ENCODE measurements around the gene WDR37.

WDR37 gene

GRCh38 chr10:1148855-1149605, 92.8 kb downstream of the WDR37 start:
- TF ChIP-seq MAX (IDR thresholded peaks at IDR 0.05) (no peak), EGR1 (IDR thresholded peaks at IDR 0.05) (no peak), CEBPB (IDR thresholded peaks at IDR 0.05) (no peak), TEAD4 (IDR thresholded peaks at IDR 0.05) (no peak), YY1 (IDR thresholded peaks at IDR 0.05; ENCODE audit: low read depth) (no peak), RAD21 (IDR thresholded peaks at IDR 0.05; ENCODE audit: low read depth) (no peak), EP300 (IDR thresholded peaks at IDR 0.05; ENCODE audit: borderline replicate concordance) (no peak), ZBTB7A (IDR thresholded peaks at IDR 0.05; ENCODE audit: low read depth) (no peak), NFIC (IDR thresholded peaks at IDR 0.05) (no peak), TCF12 (IDR thresholded peaks at IDR 0.05; ENCODE audit: low read depth) (no peak), USF1 (IDR thresholded peaks at IDR 0.05) (no peak), TAF1 (IDR thresholded peaks at IDR 0.05; ENCODE audit: low read depth) (no peak), FOXM1 (IDR thresholded peaks at IDR 0.05; ENCODE audit: borderline replicate concordance, low read depth) (no peak), REST (IDR thresholded peaks at IDR 0.05; ENCODE audit: low read depth) (no peak), CREB1 (IDR thresholded peaks at IDR 0.05; ENCODE audit: low read depth) (no peak)

- TF ChIP-seq TAF1 (IDR thresholded peaks at IDR 0.05; ENCODE audit: low read depth) (no peak), REST (IDR thresholded peaks at IDR 0.05; ENCODE audit: low read depth) (no peak), EGR1 (IDR thresholded peaks at IDR 0.05) (no peak), MAX (IDR thresholded peaks at IDR 0.05) (no peak), TEAD4 (IDR thresholded peaks at IDR 0.05) (no peak), TCF12 (IDR thresholded peaks at IDR 0.05; ENCODE audit: low read depth) (no peak), CREB1 (IDR thresholded peaks at IDR 0.05; ENCODE audit: low read depth) (no peak), RAD21 (IDR thresholded peaks at IDR 0.05; ENCODE audit: low read depth) (no peak)
Observed at GRCh38 chr10:1149793-1150637, 93.8 kb downstream of the WDR37 start.

GRCh38 chr10:1150638-1150955, 94.4 kb downstream of the WDR37 start:
- TF ChIP-seq ZBTB7A (IDR thresholded peaks at IDR 0.05; ENCODE audit: low read depth) (no peak), TAF1 (IDR thresholded peaks at IDR 0.05; ENCODE audit: low read depth) (no peak), YY1 (IDR thresholded peaks at IDR 0.05; ENCODE audit: low read depth) (no peak), FOXM1 (IDR thresholded peaks at IDR 0.05; ENCODE audit: borderline replicate concordance, low read depth) (no peak), USF1 (IDR thresholded peaks at IDR 0.05) (no peak), CREB1 (IDR thresholded peaks at IDR 0.05; ENCODE audit: low read depth) (no peak), TCF12 (IDR thresholded peaks at IDR 0.05; ENCODE audit: low read depth) (no peak), CEBPB (IDR thresholded peaks at IDR 0.05) (no peak)

GRCh38 chr10:1151076-1152033, 95.2 kb downstream of the WDR37 start:
- TF ChIP-seq USF1 (IDR thresholded peaks at IDR 0.05) (no peak), NFIC (IDR thresholded peaks at IDR 0.05) (no peak), CEBPB (IDR thresholded peaks at IDR 0.05) (no peak), RAD21 (IDR thresholded peaks at IDR 0.05; ENCODE audit: low read depth) (no peak), TEAD4 (IDR thresholded peaks at IDR 0.05) (no peak), FOXM1 (IDR thresholded peaks at IDR 0.05; ENCODE audit: borderline replicate concordance, low read depth) (no peak), TCF12 (IDR thresholded peaks at IDR 0.05; ENCODE audit: low read depth) (no peak), EP300 (IDR thresholded peaks at IDR 0.05; ENCODE audit: borderline replicate concordance) (no peak), EGR1 (IDR thresholded peaks at IDR 0.05) (no peak), TAF1 (IDR thresholded peaks at IDR 0.05; ENCODE audit: low read depth) (no peak), ZBTB7A (IDR thresholded peaks at IDR 0.05; ENCODE audit: low read depth) (no peak), MAX (IDR thresholded peaks at IDR 0.05) (no peak), CREB1 (IDR thresholded peaks at IDR 0.05; ENCODE audit: low read depth) (no peak), YY1 (IDR thresholded peaks at IDR 0.05; ENCODE audit: low read depth) (no peak), REST (IDR thresholded peaks at IDR 0.05; ENCODE audit: low read depth) (no peak)

All from Ishikawa (cell line).